GM19468 (cell line): Measurements from ENCODE around the gene ERP29.
"Not testable (repeated sequence)": the region's sequence is repeated elsewhere in the genome, so short reads cannot be mapped to it uniquely, and the experiment has no call there.

Experiments
- ATAC-seq: cut with Tn5 transposase; IDR thresholded peaks from one replicate; pipeline ENCODE4 v1.9.1; 2021; ENCODE audit warnings: mild to moderate bottlenecking, moderate library complexity, moderate number of reproducible peaks; ENCODE audit not compliant: unreplicated experiment; ENCODE audit errors: extremely low read depth

The ERP29 gene

DNA sequence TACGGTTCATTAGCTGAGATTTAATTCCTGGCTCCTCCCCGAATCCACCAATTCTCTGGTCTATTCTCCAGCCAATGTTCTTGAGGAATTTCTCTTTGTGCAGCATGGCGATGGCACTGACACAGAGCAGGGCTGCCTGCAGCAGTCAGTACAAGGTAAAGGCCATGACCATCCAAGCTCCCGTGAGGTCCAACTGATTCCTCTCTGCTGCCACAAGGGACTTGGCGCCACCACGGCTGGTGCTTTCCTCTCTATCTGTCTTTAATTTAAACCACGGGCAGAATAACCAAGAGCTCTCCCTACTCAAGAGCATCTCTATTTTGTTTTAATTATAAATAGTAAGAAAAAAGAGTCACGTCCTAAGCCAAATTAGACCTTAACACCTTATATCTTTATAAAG, 12.4 kb upstream of the ERP29 start:
- no peak for ATAC-seq

DNA sequence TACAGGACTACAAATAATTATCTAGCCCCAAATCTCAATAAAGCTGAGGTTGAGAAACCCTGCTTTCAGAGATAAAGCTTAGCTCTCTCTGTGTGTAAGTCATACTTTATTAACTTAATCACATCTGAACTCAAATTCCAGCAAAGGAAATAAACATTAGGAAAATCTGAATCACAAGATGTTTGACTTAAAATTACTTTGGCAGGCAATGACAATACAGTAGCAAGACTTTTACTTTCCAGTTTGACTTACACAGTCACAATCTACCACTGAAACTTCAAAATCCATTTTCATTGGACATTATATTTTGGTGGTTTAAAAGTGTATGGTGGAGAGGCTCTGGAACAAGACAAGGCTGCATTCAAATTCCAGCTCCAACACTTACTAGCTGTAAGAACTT, 11.7 kb upstream of the ERP29 start:
- ATAC-seq, result no peak

DNA sequence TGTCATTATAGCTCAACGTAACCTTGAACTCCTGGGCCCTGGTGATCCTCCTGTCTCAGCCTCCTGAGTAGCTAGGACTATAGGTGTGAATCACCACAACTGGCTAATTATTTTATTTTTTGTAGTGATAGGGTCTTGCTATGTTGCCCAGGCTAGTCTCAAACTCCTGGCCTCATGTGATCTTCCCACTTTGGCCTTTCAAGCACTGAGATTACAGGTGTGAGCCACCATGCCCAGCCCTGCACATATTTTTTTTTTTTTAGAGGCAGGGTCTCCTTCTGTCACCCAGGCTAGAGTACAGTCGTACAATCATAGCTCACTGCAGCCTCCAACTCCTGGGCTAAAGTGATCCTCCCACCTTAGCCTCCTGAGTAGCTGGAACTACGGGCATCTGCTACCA, 9.2 kb upstream of the ERP29 start:
- ATAC-seq, result no peak

DNA sequence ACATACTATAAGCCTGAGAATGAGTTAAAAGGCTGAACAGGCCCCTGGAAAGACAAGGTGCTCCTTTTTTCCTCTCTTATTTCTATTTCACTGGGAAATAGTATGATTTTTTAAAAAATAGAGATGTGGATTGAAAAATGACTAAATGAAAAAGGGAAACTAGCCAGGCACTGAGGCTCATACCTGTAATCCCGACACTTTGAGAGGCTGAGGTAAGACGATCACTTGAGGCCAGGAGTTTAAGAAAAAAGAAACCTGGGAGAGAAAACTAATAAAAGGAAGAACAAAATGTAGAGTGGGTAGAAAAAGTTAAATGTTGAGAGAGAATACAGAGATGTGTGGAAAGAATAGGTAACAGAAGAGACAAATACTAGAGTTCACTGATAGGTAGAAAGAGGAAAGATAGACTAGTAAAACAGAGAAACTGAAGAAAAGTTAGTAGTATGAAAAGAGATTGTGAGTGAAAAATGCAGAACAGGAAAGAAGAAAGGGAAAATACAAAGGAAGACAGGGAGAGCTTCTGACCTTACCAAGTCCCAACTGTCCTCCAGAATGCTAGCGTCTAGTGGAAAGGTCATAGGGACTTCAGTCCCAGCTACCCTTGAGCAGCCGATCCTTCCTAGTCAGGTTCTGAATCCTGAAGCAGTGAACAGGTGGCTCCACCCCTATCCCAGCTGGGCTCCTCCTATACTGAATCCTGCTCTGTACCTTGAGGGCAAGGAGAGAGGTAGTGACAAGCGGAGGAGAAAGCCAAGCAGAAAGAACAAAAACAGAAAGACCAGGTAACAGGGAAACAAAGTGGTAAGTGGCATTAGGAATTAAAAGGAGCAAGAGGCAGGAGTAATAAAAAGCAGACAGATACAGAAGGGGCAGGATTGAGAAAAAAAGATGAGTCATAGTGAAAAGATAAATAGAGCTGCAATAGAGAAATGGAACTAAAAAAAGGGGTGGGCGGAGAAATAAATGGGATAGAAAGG, 7.5 kb upstream of the ERP29 start:
- no peak for ATAC-seq

DNA sequence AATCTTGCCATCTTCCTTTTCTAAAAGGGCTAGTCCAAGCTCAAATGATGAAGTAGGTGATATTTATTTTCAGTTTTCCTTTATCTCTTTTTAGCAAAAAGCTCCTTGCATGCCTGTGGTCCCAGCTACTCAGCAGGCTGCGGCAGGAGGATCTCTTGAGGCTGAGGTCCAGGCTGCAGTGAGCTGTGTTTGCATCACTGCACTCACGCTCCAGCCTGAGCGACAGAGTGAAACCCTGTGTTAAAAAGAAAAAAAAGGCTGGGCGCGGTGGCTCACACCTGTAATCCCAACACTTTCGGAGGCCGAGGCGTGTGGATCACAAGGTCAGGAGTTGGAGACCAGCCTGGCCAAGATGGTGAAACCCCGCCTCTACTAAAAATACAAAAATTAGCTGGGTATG, 5.3 kb upstream of the ERP29 start:
- no peak for ATAC-seq

DNA sequence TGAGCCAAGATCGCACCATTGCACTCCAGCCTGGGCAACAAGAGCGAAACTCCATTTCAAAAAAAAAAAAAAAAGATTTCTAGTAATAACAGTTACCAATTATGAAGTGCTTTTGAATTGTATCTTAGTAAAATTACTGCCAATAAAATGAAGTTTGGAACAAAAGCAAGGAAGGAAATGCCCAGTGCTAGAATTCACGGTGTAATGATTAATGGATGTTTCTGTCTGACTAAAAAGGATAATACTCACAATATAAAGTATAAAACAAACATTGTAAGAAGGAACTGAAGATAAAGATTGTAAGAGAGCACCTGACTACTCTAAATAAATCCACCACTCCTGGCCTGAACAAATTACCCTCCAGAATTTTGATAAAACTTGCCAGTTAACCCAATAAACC, 4.3 kb upstream of the ERP29 start:
- no peak for ATAC-seq

DNA sequence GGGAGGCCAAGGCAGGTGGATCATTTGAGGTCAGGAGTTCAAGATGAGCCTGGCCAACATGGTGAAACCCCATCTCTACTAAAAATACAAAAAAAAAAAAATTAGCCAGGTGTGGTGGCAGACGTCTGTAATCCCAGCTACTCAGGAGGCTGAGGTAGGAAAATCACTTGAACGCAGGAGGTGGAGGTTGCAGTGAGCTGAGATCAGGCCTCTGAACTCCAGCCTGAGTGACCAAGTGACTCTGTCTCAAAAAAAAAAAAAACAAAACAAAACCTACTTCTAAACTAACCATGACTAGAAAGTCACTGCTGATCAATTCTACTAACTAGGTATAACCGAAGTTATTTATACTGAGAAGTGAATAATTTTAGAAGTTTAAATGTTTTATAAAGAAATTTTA, 3.6 kb upstream of the ERP29 start:
- not testable (repeated sequence) for ATAC-seq

DNA sequence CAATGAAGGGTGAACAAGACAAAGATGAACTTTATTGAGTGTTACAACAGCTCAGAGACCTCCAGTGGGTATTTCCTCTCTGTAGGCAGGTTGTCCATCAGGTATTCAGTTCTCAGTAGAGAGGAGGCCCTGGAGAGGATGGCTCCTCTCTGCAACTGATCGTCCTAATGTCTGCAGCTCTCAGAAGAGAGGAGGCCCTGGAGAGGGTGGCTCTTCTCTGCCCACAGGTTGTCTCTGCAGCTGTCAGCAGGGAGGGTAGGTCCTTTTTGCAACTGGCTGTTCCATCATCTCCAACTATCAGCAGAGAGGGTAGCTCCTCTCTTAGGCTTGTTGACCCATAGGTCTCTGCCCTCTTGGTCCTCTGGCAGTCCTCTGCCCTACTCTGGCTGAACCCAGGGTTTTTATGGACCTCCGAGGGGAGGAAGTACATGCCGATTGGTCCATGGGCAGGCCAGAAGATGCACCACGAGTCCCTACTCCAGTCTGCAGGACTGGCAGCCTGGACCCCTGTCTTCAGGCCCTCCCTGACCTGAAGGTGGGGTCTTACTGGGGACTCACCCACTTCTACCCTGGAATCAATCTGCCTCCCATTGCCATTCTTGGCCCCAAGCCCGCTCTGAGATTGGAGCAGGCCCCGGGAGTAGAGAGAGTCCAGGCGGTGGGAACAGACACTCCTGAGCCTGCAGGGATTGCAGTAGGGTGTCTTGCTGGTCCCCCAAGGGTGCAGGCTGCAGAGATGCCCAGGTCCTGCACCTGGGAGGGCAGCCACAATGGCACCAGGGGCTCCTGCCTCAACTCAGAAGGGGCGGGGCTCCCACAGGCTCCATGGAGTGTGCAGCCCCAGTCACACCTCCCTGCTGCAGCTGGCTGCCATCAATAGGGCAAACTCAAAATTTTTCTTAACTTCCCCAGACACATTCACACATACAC, 2.5 kb upstream of the ERP29 start:
- no peak for ATAC-seq

DNA sequence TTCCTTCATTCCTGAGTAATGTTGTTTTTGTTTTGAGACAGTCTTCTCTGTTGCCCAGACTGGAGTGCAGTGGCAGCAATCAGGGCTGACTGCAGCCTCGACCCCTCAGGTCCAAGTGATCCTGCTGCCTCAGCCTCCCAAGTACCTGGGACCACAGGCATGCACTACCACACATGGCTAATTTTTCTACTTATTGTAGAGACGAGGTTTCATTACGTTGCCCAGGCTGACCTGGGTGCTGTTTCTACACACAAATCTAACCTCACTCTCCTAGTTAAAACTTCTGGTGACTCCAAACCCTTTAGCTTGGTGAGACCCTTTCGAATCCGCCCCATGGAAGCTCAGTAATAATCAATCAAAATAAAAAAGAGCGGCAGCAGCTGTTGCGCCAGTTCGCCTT, 1.5 kb upstream of the ERP29 start:
- no peak for ATAC-seq

DNA sequence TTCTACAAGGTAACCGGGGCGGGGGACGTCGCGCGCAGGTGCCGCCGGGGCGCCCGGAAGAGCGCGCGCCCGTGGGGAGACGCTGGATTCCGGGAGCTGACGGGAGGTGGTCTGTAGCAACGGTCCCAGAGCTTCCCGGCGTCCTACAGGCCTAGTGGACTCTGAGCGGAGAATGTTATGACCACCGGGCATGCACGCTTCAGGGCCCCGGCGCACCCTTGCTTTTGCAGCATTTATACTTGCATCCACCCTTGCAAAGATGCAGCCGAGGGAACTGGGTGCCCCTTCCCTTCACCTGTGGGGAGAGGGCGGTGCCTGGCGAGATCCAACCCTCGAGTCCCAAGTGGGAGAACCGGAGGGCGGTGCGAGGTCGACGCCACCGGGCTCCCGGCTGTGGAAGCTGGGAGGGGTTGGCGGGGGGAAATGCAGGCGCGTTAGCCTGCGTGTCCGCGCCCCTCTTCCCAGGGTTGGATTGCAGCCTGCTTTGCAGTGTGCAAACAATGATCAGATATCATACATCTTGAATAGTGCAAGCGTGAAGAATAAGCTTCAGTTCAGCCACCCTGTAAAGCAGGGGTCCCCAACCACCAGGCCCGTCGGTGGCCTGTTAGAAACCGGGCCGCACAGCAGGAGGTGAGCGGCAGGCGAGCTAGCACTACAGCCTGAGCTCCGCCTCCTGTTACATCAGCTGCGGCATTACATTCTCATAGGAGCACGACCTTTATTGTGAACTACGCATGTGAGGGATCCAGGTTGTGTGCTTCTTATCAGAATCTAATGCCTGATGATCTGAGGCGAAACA, 576 bp downstream of the ERP29 start:
- ATAC-seq, result peak; percentile 27

DNA sequence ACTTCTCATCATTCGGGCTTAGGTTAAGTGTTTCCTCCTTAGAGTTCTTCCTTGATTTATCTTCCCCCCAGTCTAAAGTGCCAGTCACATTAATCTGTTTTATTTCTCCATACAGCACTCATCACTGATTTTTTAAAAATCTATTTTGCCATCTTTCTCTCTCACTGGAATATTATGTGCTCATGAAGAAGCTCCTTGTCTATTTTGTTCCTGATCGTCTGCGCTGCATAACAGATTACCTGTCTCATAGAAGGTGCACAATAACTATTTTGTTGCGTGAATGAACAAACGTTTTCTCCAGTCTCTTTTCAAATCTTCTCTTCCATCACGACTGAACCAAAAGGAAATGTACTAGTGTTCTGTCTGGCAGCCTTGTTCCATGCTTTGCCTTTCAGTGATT, 2.7 kb downstream of the ERP29 start:
- ATAC-seq, result no peak

DNA sequence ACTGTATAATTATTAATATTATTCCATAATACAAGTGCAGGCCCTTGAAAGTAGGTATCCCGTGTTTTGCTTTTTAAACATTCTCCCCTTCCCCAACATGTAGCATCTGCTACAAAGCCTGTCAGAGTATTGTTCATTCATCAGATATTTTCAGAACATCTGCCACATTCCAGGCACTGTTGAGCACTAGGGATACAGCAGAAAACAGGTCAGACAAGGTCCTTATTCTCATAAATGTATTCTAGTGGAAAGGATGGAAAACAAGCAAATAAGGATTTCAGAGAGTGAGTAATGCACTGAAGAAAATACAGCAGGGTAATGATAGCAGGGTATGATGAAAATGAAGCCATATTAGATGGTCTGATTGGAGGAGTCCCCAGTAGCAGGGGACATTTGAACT, 3.8 kb downstream of the ERP29 start:
- ATAC-seq, result no peak

DNA sequence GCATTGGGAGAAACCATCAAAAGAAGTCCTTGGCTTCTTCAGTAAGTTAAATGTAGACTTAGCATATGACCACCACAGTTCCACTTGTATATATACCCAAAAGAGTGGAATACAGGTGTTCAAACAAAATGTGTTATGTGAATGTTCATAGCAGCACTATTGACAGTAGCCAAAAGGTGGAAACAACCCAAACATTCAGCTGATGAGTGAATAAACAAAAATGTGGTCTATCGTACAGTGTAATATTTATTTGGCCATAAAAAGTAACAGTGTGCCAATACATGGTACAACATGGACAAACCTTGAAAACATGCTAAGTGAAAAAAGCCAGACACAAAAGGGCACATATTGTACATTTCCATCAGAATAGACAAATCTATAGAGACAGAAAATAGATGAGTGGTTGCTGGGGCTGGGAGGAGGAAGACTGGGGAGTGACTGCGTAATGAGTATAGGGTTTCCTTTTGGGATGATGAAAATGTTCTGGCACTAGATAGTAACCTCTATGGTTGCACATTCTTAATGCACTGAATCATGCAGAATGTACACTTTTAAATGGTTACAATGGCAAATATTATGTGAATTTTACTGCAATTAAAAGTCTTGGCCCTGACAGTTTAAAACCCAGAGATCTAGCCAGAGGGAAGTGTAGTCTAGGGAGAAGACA, 5.5 kb downstream of the ERP29 start:
- ATAC-seq, result no peak

DNA sequence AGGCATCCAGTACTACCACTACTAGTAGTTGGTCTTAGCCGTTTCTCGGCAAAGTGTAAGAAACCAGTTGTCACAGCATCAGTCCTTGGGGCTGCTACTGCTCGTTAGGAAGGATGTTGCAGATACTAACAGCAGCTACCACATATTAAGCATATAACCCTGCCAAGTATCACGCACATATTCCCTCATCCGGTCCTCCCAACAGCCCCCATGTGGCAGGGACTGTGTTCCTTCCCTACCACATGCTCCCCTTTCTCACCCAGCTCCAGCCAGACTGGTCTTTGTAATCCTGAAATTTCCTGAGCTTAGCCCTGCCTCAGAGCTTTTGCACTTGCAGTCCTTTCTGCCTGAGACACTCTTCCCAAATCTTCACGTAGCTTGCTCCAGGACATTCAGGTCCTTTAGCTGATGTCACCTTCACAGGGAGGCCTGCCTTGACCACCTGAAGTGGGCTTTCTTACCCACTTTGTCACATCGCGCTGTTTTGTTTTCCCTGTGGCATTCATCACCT, 7.8 kb downstream of the ERP29 start:
- ATAC-seq, result no peak

DNA sequence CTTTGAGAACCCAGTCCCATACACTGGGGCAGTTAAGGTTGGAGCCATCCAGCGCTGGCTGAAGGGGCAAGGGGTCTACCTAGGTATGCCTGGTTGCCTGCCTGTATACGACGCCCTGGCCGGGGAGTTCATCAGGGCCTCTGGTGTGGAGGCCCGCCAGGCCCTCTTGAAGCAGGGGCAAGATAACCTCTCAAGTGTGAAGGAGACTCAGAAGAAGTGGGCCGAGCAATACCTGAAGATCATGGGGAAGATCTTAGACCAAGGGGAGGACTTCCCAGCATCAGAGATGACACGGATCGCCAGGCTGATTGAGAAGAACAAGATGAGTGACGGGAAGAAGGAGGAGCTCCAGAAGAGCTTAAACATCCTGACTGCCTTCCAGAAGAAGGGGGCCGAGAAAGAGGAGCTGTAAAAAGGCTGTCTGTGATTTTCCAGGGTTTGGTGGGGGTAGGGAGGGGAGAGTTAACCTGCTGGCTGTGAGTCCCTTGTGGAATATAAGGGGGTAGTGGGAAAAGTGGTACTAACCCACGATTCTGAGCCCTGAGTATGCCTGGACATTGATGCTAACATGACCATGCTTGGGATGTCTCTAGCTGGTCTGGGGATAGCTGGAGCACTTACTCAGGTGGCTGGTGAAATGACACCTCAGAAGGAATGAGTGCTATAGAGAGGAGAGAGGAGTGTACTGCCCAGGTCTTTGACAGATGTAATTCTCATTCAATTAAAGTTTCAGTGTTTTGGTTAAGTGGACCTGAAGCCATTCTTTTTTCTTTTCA, 9.2 kb downstream of the ERP29 start:
- ATAC-seq, result no peak

DNA sequence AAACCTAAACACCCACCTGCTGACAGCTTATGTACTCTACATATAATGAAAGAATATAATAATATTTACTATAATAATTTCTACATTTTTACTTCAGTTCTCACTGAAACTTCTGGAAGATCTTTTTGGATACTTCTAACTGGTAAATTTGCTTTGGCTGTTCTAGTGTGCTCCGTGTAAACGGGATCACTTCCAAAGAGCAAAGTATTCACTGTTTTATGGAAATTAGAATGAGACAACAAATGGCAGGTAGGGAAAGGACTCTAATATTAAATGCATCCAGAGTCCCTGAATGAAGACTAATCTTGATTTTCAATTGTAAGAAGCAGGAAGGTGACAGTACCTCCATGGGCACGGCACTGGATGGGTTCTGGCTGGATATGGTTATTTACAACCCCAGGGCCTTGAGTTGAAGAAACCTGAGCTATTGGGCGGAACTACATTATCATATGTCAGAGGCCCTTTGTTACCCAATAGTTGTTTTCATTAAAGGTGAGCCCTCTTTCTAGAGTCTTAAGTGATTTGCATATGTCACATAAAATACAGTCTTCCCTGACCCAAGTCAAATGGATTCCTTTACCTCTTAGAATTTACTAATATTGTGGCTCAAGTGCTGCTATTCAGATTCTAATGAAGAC, 10.7 kb downstream of the ERP29 start:
- ATAC-seq, result no peak

DNA sequence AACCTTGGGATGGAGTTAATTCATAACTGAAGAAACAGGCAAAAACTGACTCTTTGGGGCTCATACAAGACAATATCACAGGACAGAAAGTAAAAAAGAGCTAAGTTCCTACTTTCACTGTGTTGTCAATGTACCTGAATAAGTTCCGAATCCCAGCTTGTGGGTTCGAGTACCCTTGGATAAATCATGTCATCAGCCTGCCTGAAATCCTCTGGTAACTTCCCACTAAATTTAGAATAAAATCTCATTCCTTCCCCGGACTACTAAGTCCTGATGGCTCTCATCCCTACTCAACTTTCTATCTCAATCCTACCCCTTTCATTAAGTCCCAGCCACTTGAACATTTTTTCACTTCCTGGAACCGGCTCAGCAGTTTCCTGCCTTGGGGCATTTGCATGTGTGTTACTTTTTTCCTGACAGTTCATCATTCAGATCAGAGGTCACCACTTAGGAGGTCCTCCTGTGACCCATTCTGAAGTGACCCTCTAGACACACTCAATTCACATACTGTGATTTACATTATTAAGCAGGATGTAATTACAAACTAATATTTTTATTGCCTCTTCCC, 12.7 kb downstream of the ERP29 start:
- ATAC-seq, result no peak

DNA sequence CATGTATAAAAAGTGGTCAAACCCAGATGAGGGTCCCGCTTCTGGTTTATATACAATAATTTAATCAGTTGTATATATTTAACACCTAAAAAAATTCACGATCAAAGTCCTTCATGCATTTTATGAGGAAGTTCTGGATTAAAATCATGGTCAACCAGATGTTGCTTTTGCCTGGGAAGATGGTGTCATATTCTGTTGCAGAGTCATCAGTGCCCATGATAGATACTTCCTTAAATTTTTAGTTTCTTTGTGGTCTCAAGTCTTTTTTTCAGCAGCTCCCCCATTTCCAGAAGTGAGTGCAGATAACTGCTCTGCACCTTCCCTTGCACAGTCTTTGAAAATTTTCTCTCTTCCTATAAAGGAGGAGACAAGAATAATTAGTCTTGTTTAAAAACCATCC, 16.1 kb downstream of the ERP29 start:
- no peak for ATAC-seq
